ENCODE measurements around the gene CCDC106.

CCDC106 gene

GRCh38 chr19:55686311-55687050 lies 38.5 kb downstream of the CCDC106 start:
- DNase-seq, result no peak

GRCh38 chr19:55687281-55688201 lies 39.5 kb downstream of the CCDC106 start:
- no peak for DNase-seq

GRCh38 chr19:55688422-55689218 lies 40.6 kb downstream of the CCDC106 start:
- no peak for DNase-seq

- no peak for DNase-seq
Measured at GRCh38 chr19:55689411-55690108, 41.5 kb downstream of the CCDC106 start.

- DNase-seq, result no peak
Measured at GRCh38 chr19:55690109-55690768, 42.2 kb downstream of the CCDC106 start.

GRCh38 chr19:55690769-55691545 lies 42.9 kb downstream of the CCDC106 start:
- DNase-seq, result no peak

- no peak for DNase-seq
Measured at GRCh38 chr19:55691561-55692481, 43.8 kb downstream of the CCDC106 start.

GRCh38 chr19:55692681-55693081 lies 44.7 kb downstream of the CCDC106 start:
- DNase-seq, result no peak

GRCh38 chr19:55693336-55693974 lies 45.4 kb downstream of the CCDC106 start:
- no peak for DNase-seq

- DNase-seq, result no peak
Measured at GRCh38 chr19:55694241-55694655, 46.2 kb downstream of the CCDC106 start.

- DNase-seq, result no peak
Measured at GRCh38 chr19:55694656-55695491, 46.9 kb downstream of the CCDC106 start.

GRCh38 chr19:55695511-55696290 lies 47.7 kb downstream of the CCDC106 start:
- no peak for DNase-seq

GRCh38 chr19:55696301-55697068 lies 48.5 kb downstream of the CCDC106 start:
- no peak for DNase-seq

GRCh38 chr19:55697069-55697440 lies 49.0 kb downstream of the CCDC106 start:
- no peak for DNase-seq

- no peak for DNase-seq
Measured at GRCh38 chr19:55697698-55698097, 49.7 kb downstream of the CCDC106 start.

- DNase-seq, result no peak
Measured at GRCh38 chr19:55698256-55698655, 50.2 kb downstream of the CCDC106 start.

- no peak for DNase-seq
Measured at GRCh38 chr19:55699221-55699620, 51.2 kb downstream of the CCDC106 start.
